Measurements from ENCODE around the gene SPP2.

GRCh38 chr2:234071664-234072063 lies 21.2 kb downstream of the SPP2 start:
- TF ChIP-seq, protein P1, sequence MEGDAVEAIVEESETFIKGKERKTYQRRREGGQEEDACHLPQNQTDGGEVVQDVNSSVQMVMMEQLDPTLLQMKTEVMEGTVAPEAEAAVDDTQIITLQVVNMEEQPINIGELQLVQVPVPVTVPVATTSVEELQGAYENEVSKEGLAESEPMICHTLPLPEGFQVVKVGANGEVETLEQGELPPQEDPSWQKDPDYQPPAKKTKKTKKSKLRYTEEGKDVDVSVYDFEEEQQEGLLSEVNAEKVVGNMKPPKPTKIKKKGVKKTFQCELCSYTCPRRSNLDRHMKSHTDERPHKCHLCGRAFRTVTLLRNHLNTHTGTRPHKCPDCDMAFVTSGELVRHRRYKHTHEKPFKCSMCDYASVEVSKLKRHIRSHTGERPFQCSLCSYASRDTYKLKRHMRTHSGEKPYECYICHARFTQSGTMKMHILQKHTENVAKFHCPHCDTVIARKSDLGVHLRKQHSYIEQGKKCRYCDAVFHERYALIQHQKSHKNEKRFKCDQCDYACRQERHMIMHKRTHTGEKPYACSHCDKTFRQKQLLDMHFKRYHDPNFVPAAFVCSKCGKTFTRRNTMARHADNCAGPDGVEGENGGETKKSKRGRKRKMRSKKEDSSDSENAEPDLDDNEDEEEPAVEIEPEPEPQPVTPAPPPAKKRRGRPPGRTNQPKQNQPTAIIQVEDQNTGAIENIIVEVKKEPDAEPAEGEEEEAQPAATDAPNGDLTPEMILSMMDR (IDR thresholded peaks at IDR 0.05): no peak
- no peak for TF ChIP-seq POLR2A (IDR thresholded peaks at IDR 0.05)
- no peak for TF ChIP-seq POLR2AphosphoS5 (IDR thresholded peaks at IDR 0.05)
- no peak for TF ChIP-seq EP300 (IDR thresholded peaks at IDR 0.05)

All from stomach (tissue), 4 donors.